GM19438 (cell line): ENCODE results near the gene FDXR.
"Not testable (repeated sequence)": the region's sequence is repeated elsewhere in the genome, so short reads cannot be mapped to it uniquely, and the experiment has no call there.

Experiments
- ATAC-seq: cut with Tn5 transposase; IDR thresholded peaks from one replicate; pipeline ENCODE4 v1.9.1; 2021; ENCODE audit warnings: low read depth; ENCODE audit not compliant: unreplicated experiment

The FDXR gene, protein sequence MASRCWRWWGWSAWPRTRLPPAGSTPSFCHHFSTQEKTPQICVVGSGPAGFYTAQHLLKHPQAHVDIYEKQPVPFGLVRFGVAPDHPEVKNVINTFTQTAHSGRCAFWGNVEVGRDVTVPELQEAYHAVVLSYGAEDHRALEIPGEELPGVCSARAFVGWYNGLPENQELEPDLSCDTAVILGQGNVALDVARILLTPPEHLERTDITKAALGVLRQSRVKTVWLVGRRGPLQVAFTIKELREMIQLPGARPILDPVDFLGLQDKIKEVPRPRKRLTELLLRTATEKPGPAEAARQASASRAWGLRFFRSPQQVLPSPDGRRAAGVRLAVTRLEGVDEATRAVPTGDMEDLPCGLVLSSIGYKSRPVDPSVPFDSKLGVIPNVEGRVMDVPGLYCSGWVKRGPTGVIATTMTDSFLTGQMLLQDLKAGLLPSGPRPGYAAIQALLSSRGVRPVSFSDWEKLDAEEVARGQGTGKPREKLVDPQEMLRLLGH

DNA sequence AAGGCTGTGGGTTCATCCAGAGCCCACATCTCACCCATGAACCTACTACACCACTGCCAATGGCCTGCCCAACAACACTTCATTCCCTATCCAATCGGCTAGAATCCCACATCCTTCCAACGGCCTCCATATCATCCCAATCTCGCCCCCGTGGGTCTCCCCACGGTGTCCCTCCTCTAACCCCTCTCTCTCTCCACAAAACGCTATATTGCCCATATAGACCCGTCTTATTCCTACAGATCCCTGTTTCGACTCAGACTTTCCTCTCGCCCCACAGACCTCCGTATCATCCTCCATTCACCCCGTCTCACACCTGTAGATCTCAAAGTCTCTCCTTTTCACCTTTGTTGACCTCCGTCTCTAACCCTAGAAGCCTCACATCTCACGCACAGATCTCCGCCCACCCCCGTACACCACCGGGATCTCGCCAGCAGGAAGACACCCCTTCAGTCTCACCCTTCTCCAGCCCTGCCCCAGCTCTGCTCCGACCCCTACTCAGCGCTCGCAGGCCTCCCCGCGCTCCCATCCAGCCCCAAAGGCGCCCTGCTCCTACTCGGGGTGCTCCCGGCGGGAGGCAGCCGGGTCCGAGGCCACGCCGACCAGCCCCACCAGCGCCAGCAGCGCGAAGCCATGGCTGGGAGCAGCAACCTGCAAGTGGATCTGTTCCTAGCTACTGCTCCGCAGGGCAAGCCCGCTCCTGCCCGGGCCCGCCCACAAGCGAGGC lies at the start of gene FDXR:
FDXR (minus strand) TSS at position 682 of the 724 bp plus-strand sequence; CDS start at position 632, 50 bp downstream.
- peak; percentile 53 for ATAC-seq

GRCh38 chr17:74922172-74922571 lies 49.4 kb upstream of the FDXR start:
- no peak for ATAC-seq

- no peak for ATAC-seq
These were observed 49.0 kb upstream of the FDXR start for GRCh38 chr17:74921769-74922168.

- no peak for ATAC-seq
These were observed 48.4 kb upstream of the FDXR start for GRCh38 chr17:74921026-74921681.

DNA sequence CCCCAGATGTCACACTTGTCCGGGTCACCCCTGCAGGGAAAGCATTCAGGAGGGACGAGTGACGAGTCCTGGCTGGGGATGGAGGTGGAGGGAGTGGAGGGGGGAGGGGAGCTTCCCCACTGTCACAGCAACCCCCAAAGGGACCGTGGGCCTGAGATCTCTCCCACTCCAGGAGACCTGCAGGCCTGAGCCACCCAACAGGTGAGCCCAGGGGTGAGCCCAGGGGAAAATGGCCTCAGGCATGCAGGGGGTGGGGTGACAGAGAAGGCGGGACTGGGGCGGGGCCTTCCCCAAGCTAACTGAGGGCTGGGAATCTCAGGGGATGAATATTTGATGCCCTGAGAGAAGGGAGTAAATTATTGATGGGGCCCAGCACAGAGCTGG lies 47.8 kb upstream of the FDXR start:
- no peak for ATAC-seq

GRCh38 chr17:74920306-74920620 lies 47.5 kb upstream of the FDXR start:
- no peak for ATAC-seq

GRCh38 chr17:74919440-74920305 lies 46.9 kb upstream of the FDXR start:
- ATAC-seq = no peak

GRCh38 chr17:74918906-74919305 lies 46.1 kb upstream of the FDXR start:
- no peak for ATAC-seq

- no peak for ATAC-seq
These were observed 44.6 kb upstream of the FDXR start for GRCh38 chr17:74917430-74917829.

DNA sequence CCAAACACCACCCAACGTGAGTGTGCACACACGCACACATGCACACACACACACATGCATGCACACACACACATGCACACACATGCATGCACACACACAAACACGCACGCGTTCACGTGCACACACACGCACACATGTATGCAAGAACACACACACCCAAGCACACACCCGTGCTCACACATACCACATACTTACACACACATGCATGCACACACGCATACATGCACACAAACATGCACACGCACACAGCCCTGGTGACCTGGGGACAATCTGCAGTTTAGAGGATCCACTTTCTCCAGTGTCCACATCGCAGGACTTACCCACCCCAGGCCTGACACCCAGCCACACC lies 44.0 kb upstream of the FDXR start:
- ATAC-seq = no peak

DNA sequence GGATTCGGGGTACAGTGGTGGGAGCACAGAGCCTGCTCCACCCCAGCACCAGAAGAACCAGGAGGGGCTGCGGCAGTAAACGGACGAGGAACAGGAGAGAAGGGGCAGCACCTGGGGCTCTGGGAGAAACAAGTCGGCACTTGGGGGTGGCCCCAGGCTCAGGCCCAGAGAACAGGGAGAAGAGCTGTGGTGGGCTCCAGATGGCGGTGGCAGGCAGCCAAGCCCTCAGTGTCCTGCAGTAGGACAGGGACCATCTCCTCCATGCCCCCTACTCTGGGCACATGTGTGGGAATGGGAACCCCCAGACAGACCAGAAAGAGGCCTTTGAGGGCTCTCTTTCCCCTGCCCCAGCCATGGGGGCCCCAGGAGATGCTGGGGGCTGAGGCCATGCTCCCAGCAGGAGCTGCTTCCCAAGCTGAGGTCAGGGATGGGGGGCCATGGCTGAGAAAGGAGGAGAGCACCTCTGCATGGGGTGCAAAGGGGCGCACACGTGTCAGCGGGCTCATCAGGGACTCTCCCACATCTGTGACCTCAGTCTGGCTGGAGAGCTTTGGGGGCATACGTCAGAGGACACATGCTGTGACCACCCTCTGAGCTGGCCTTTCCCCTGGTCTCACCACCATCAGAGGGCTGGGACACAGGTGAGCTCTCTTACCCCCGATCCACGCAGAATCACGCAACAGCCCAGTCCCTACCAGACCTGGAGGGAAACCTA lies 43.5 kb upstream of the FDXR start:
- ATAC-seq = no peak

- not testable (repeated sequence) for ATAC-seq
These were observed 38.6 kb upstream of the FDXR start for GRCh38 chr17:74911423-74911822.

- ATAC-seq = not testable (repeated sequence)
These were observed 36.3 kb upstream of the FDXR start for GRCh38 chr17:74909097-74909496.

DNA sequence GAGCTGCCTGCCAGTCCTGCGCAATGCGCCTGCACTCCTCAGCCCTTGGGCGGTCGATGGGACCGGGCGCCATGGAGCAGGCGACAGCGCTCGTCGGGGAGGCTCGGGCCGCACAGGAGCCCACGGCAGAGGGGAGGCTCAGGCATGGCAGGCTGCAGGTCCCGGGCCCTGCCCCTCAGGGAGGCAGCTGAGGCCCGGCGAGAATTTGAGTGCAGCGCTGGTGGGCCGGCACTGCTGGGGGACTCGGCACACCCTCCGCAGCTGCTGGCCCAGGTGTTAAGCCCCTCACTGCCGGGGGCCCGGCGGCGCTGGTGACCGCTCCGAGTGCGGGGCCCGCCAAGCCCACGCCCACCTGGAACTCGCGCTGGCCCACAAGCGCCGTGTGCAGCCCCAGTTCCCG lies 34.2 kb upstream of the FDXR start:
- ATAC-seq = no peak

- not testable (repeated sequence) for ATAC-seq
These were observed 33.5 kb upstream of the FDXR start for GRCh38 chr17:74906214-74906793.

DNA sequence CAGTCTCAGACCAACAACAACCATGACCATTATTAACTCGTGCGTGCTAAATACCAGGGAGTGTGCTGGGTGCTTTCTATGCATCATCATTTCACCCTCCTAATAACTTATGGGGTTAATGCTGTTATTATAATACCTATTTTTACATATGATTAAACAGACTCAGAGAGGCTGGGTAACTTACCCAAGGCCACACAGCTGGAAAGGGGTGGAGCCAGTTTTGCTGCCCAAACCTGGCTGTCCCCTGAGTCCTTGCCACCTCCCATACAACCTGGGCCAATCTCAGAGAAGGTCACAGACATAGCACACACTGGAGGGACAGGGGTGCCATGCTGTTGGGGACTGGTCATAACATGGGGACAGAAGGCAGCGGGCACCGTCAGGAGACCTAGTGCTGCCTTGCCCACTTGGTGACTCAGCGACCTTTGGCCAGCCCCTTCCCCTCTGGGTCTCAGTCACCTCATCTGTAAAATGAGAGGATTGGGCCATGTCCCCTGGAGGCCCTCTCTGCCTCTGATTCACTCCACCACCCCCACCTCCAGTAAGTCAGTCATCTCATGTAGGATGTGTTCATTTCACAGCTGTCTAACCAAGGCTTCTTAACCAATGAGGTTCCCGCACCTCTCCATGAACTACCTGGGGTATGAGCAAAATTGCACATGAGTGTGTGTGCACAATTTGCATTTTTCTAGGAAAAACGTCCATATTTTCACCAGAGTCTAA lies 32.1 kb upstream of the FDXR start:
- no peak for ATAC-seq

DNA sequence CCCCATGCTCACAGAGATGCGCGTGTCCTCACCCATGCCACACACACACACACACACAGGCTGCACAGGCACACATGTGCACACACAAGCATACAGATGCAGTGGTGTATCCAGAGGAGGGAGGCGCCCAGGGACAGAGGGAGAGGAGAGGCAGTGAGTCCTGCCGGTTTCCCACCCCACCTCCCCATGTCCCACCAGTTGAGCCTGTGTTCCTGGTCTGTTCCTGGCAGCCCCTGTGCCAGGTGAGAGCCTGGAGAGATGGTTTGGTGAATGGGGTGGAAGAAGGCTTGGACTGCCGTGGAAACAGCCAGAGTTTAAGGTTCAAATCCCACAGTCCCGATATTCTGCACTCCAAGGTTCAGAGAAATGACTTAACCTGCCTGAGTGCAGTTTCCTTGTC lies 30.9 kb upstream of the FDXR start:
- ATAC-seq = no peak

DNA sequence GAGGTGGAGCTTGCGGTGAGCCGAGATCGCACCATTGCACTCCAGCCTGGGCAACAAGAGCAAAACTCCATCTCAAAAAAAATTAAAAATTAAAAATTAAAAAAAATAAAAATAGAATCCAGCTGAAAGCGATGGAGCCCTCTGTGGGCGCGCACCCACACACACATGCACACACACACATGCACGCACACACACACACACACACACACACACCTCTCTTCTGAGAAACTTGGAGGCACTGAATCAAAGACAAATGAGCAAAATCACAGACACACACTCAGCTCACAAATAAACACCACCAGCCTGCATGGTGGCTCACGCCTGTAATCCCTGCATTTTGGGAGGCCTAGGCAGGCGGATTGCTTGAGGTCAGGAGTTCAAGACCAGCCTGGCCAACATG lies 30.2 kb upstream of the FDXR start:
- ATAC-seq = no peak
